Astrocyte (in vitro differentiated cells and primary cell): ENCODE results near the gene AP3S1.

Experiments
- EZH2 ChIP-seq: IDR thresholded peaks from 2 replicates; pipeline ENCODE4 v1.6.1; 2012; ENCODE audit warnings: mild to moderate bottlenecking, low read length, inconsistent platforms; ENCODE audit not compliant: insufficient read depth
- TF ChIP-seq, protein P1 (sequence below): IDR thresholded peaks from 2 replicates; pipeline ENCODE4 v1.5.1; 2011; ENCODE audit warnings: low read depth, mild to moderate bottlenecking, inconsistent platforms, low read length, moderate library complexity; ENCODE audit not compliant: insufficient read depth

DNA sequence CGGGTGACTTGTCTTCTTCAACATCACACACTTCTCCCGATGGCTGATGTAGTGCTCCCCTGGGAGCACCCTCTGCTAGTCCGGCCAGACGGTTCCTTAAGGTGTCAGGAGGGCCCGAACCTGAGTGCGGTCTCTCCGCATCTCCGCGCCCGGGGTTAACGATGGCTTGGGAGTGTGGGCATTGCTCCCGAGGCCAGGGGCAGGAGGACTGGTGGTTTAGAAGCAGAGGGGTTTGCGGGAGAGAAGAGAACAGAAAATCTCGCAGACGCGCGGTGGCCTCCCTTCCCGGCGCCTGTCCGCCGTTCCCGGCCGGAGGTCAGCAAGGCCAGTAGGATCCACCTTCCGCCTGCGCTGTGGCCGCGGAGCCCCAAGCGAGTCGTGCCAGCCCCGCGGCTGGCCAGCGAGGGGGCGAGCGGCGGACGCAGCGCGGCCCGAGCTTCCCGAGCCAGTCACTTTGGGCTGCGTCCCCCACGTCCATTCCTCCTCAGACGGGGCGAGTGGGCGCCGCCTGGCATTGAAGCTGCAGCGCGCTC is 26.0 kb upstream of the AP3S1 start:
- TF ChIP-seq, protein P1, sequence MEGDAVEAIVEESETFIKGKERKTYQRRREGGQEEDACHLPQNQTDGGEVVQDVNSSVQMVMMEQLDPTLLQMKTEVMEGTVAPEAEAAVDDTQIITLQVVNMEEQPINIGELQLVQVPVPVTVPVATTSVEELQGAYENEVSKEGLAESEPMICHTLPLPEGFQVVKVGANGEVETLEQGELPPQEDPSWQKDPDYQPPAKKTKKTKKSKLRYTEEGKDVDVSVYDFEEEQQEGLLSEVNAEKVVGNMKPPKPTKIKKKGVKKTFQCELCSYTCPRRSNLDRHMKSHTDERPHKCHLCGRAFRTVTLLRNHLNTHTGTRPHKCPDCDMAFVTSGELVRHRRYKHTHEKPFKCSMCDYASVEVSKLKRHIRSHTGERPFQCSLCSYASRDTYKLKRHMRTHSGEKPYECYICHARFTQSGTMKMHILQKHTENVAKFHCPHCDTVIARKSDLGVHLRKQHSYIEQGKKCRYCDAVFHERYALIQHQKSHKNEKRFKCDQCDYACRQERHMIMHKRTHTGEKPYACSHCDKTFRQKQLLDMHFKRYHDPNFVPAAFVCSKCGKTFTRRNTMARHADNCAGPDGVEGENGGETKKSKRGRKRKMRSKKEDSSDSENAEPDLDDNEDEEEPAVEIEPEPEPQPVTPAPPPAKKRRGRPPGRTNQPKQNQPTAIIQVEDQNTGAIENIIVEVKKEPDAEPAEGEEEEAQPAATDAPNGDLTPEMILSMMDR = no peak
- TF ChIP-seq EZH2 = peak; percentile 75
